Upper lobe of right lung (tissue), 1 donor: Measurements from ENCODE around the gene ESR2. TPM values are rescaled to one million over a fixed set of nuclear protein-coding genes. Genes with fewer than 3 reads are reported as not detected.

Experiments
- ATAC-seq: fragments of 200-7000 bp; cut with Tn5 transposase; one replicate; pipeline ENCODE4 v1.9.1; 2020; ENCODE audit warnings: mild to moderate bottlenecking, moderate library complexity
- DNase-seq: peaks from one replicate; pipeline ENCODE4 v3.0.0-alpha.2; 2020
- H3K27ac ChIP-seq: fragments of 200-600 bp; one replicate; pipeline ENCODE4 v1.8.0; 2022
- H3K27me3 ChIP-seq: fragments of 200-600 bp; one replicate; pipeline ENCODE4 v1.8.0; 2022; ENCODE audit warnings: mild to moderate bottlenecking
- H3K36me3 ChIP-seq: fragments of 200-600 bp; one replicate; pipeline ENCODE4 v1.8.0; 2022
- H3K4me1 ChIP-seq: fragments of 200-600 bp; one replicate; pipeline ENCODE4 v1.8.0; 2022
- H3K4me3 ChIP-seq: fragments of 200-600 bp; one replicate; pipeline ENCODE4 v1.8.0; 2022; ENCODE audit warnings: mild to moderate bottlenecking
- H3K9me3 ChIP-seq: fragments of 200-600 bp; one replicate; pipeline ENCODE4 v1.8.0; 2022
- intact Hi-C: fragments of 100-400 bp; cut with DNase I; formaldehyde crosslinking; loops from one replicate; pipeline ENCODE4 v1.11.0; 2022
- total RNA-seq: library from RNA; stranded (reverse); fragmentation: NEBNext Ultra II Directional; extraction: Animal tissue kit (Norgen Biotek cat#: 25700); gene quantifications from one replicate; pipeline ENCODE4 v1.2.1, GENCODE V29; 2021
- TF ChIP-seq, protein P1 (sequence below): fragments of 200-600 bp; IDR thresholded peaks from one replicate; pipeline ENCODE4 v1.8.0; 2022; ENCODE audit warnings: antibody characterized with exemption
- donor health status: DM: no; HTN: yes; CAD: no; lungs with severe emphysema.

Gene ESR2
- total RNA-seq, 1 donor from 2014 or later = 1.3 TPM

- ATAC-seq (peak; percentile 85), DNase-seq (peak; percentile 90)
- Histone ChIP-seq H3K4me1 (peaks cover 25% of the 10 kb centered on the region), H3K9me3 (no peaks in the 10 kb centered on the region), H3K27me3 (no peaks in the 10 kb centered on the region), H3K36me3 (no peaks in the 10 kb centered on the region), H3K27ac (peak overlapping the region; percentile 4), H3K4me3 (peak overlapping the region; percentile 36)
- intact Hi-C loops = no loop called here
- TF ChIP-seq, protein P1, sequence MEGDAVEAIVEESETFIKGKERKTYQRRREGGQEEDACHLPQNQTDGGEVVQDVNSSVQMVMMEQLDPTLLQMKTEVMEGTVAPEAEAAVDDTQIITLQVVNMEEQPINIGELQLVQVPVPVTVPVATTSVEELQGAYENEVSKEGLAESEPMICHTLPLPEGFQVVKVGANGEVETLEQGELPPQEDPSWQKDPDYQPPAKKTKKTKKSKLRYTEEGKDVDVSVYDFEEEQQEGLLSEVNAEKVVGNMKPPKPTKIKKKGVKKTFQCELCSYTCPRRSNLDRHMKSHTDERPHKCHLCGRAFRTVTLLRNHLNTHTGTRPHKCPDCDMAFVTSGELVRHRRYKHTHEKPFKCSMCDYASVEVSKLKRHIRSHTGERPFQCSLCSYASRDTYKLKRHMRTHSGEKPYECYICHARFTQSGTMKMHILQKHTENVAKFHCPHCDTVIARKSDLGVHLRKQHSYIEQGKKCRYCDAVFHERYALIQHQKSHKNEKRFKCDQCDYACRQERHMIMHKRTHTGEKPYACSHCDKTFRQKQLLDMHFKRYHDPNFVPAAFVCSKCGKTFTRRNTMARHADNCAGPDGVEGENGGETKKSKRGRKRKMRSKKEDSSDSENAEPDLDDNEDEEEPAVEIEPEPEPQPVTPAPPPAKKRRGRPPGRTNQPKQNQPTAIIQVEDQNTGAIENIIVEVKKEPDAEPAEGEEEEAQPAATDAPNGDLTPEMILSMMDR = no peak
Observed at GRCh38 chr14:64196814-64197411, 97.3 kb downstream of the ESR2 start.

DNA sequence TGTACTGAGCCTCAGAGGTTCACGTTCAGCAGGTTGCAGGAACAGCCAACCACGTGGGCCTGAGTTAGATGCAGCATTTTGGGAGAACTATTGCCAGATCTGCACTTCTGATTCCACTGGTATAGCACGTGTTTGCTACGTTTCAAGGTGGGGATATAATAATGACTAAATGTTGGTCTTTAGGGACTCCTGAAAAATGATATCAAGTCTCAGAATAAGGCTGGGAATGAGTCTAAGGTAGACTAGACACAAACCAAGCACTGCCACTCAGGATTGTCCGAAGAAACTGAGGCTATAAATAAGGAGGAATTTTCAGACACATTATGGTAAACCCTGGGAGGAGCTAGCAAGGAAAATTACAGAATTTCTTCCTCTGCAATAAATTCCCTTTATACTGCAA, 98.1 kb downstream of the ESR2 start:
- intact Hi-C loops = no loop called here
- ATAC-seq = no peak
- no peak overlapping the region for H3K27ac ChIP-seq
- no peak for DNase-seq
- TF ChIP-seq, protein P1 = no peak
- H3K4me1 ChIP-seq = peaks cover 23% of the 10 kb centered on the region
- H3K36me3 ChIP-seq = no peaks in the 10 kb centered on the region
- no peaks in the 10 kb centered on the region for H3K9me3 ChIP-seq
- H3K4me3 ChIP-seq = no peak overlapping the region
- H3K27me3 ChIP-seq = no peaks in the 10 kb centered on the region

DNA sequence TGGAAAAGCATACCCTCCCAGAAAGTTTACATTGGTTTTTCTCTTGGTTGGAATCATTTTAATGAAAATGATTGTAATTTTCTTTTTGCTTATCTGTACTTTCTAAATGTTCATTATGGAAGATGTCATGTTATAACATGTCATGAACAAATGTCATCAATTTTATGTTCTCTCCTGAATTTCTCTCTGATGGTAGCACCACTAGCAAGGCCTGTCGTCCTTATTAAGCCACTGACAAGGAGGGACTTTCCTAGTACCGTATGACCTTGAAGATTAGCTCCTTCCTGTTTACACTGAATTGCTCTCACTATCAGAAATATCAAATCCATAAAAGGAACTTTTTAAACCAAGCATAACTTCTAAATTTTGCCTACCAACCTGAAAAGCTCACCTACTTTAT, 99.0 kb downstream of the ESR2 start:
- H3K27ac ChIP-seq = no peak overlapping the region

DNA sequence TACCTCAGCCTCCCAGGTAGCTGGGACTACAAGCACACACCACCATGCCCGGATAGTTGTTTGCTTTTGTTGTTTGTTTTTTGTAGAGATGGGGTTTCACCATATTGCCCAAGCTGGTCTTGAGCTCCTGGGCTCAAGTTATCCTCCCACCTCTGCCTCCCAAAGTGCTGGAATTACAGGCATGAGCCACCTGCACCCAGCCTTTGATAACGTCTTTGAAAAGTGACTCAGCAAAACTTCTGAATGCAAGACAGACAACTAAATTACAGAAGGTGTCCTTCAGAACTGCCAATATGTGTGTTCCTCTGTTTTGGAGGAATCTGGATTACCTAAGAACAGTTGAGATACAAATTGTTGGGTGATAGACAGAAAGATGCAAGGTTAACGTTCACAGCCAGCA, 99.8 kb downstream of the ESR2 start:
- DNase-seq (no peak), ATAC-seq (no peak)
- no peak overlapping the region for H3K4me3 ChIP-seq
- no peaks in the 10 kb centered on the region for H3K27me3 ChIP-seq
- no peaks in the 10 kb centered on the region for H3K9me3 ChIP-seq
- intact Hi-C loops = no loop called here
- TF ChIP-seq, protein P1 = no peak
- no peak overlapping the region for H3K27ac ChIP-seq
- H3K4me1 ChIP-seq = peaks cover 10% of the 10 kb centered on the region
- H3K36me3 ChIP-seq = peaks cover 12% of the 10 kb centered on the region

More for the DNA sequence above, 99.0 kb downstream of the ESR2 start:
- ATAC-seq (no peak), DNase-seq (no peak)
- no peak overlapping the region for H3K4me3 ChIP-seq
- H3K9me3 ChIP-seq = no peaks in the 10 kb centered on the region
- peaks cover 14% of the 10 kb centered on the region for H3K4me1 ChIP-seq
- no peaks in the 10 kb centered on the region for H3K27me3 ChIP-seq
- intact Hi-C loops = no loop called here
- TF ChIP-seq, protein P1 = no peak
- peaks cover 4% of the 10 kb centered on the region for H3K36me3 ChIP-seq

DNA sequence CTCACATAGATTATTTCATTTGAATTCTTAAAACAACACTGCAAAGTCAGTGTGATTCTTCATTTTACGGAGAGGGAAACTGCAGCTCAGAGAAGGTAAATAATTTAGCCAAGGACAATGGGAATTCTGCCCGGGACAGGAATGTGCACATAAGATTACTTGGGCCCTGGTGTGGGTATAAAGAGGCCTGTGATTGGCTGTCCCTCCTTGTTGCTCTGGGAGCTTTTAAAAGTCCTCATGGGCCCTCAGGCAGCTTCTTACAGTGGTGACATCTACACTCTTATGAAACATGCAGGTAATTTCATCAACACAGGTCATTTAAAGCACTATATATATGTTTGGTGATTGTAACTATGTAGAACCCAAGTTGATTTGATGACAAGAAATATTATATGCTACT, 100.3 kb downstream of the ESR2 start:
- Histone ChIP-seq H3K4me1 (peaks cover 10% of the 10 kb centered on the region), H3K4me3 (no peak overlapping the region), H3K27me3 (no peaks in the 10 kb centered on the region), H3K36me3 (peaks cover 17% of the 10 kb centered on the region), H3K27ac (no peak overlapping the region), H3K9me3 (no peaks in the 10 kb centered on the region)
- TF ChIP-seq, protein P1 = no peak
- ATAC-seq = peak; percentile 46
- DNase-seq = no peak
- intact Hi-C loops = no loop called here

GRCh38 chr14:64191756-64192155, 102.4 kb downstream of the ESR2 start:
- ATAC-seq = no peak

More at GRCh38 chr14:64191756-64192155, 102.4 kb downstream of the ESR2 start:
- intact Hi-C loops = no loop called here
- peaks cover 23% of the 10 kb centered on the region for H3K36me3 ChIP-seq
- peaks cover 3% of the 10 kb centered on the region for H3K4me1 ChIP-seq
- TF ChIP-seq, protein P1 = no peak
- H3K27me3 ChIP-seq = no peaks in the 10 kb centered on the region
- no peak for DNase-seq
- H3K4me3 ChIP-seq = no peak overlapping the region
- no peak overlapping the region for H3K27ac ChIP-seq
- no peaks in the 10 kb centered on the region for H3K9me3 ChIP-seq
